HK-2 (cell line): ENCODE results near the gene DDX55.
A peak's percentile ranks its signal among the peaks of the same experiment; 100 is the strongest.
"Not testable (repeated sequence)": the region's sequence is repeated elsewhere in the genome, so short reads cannot be mapped to it uniquely, and the experiment has no call there.

Experiments used
- DNase-seq: peaks from one replicate; pipeline ENCODE4 v3.0.0-alpha.2; 2018; ENCODE audit not compliant: unreplicated experiment

Gene DDX55, protein sequence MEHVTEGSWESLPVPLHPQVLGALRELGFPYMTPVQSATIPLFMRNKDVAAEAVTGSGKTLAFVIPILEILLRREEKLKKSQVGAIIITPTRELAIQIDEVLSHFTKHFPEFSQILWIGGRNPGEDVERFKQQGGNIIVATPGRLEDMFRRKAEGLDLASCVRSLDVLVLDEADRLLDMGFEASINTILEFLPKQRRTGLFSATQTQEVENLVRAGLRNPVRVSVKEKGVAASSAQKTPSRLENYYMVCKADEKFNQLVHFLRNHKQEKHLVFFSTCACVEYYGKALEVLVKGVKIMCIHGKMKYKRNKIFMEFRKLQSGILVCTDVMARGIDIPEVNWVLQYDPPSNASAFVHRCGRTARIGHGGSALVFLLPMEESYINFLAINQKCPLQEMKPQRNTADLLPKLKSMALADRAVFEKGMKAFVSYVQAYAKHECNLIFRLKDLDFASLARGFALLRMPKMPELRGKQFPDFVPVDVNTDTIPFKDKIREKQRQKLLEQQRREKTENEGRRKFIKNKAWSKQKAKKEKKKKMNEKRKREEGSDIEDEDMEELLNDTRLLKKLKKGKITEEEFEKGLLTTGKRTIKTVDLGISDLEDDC

DNA sequence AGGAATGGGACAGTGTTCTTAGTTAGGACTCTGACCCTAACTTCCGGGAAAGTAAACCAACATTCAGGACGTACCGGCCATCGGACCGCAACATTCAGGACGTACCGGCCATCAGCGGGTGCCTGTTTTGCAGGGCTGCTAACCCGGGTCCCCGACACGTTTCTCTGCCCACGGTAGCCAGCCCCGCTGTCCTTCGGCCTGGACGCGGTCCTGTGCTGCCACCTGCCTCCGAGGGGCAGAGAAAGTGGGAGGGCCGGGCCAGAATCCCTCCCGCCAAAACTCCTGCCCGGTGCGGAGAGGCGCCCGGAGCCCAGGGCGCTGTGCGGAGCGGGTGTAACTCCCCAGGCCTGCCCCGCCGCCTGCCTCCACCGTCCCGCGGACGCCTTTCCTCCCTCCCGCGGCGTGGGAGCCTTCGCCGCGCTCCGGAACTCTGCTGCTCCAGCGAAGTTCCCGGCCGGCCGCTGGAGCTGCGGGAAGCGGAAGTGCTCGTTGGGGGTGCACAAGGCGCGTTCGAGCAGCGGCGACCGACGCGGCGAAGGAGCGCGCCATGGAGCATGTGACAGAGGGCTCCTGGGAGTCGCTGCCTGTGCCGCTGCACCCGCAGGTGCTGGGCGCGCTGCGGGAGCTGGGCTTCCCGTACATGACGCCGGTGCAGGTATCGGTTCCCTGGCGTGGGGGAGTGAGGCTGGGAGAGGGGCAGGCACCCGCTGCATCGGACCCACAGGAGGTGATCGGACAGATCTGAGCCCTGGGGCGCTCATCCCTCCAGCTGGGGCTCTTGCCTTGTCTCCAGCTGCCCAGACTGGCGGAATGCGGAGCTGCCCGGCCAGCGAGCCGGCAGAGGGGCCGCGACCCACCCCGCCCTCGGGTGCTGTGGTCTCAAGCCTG is at the start of gene DDX55:
TSS of gene DDX55 (plus strand) at position 498 of the 888 bp plus-strand sequence. CDS start at position 548, 50 bp downstream.
- DNase-seq: peak; percentile 84

- DNase-seq: not testable (repeated sequence)
These were observed 47.8 kb upstream of the DDX55 start for GRCh38 chr12:123554136-123554535.

- DNase-seq: not testable (repeated sequence)
These were observed 47.1 kb upstream of the DDX55 start for GRCh38 chr12:123554843-123555242.

- not testable (repeated sequence) for DNase-seq
These were observed 43.4 kb upstream of the DDX55 start for GRCh38 chr12:123558487-123558886.

- no peak for DNase-seq
These were observed 42.4 kb upstream of the DDX55 start for GRCh38 chr12:123559468-123559867.

DNA sequence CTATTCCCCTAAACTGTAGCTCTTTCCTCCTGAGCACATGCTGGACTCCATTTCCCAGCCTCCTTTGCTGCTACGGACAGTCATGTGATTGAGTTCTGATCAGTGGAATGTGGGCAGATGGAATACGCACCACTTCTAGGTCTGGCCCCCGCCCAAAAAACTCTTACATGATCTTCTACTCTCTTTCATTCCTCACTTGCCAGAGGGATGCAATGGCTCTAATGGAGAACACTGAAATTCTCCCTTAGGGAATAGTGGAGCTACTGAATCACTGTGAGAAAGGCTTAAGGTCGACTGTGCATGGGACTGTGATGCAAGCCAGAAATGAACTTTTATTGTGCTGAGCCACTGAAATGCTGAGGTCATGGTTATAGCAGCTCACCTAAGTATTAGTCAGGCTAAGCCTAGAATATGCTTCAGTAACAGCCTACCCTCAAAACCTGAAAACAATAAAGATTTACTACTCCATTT is 30.5 kb upstream of the DDX55 start:
- DNase-seq: no peak

GRCh38 chr12:123572391-123572790 is 29.5 kb upstream of the DDX55 start:
- DNase-seq: no peak

GRCh38 chr12:123573870-123574269 is 28.0 kb upstream of the DDX55 start:
- DNase-seq: no peak

GRCh38 chr12:123576611-123577010 is 25.3 kb upstream of the DDX55 start:
- DNase-seq: no peak

DNA sequence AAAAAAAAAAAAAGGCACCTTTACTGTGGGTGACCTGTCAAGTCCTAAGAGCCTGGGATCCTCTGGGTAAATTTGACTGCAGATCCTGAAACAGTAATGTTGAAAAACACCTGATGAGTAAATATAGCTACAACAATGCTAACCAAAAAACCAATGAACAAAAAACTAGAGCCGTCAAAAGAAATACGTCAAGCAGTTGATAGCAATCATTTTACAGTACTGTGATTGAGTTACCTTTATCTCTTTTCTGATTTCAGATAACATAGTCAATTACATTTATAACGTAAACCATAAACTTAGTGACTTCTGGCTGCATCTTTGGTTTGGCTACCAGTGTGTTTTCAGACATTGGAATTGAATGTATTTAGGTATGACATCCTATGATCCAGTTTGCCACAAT is 23.7 kb upstream of the DDX55 start:
- no peak for DNase-seq

- not testable (repeated sequence) for DNase-seq
These were observed 23.1 kb upstream of the DDX55 start for GRCh38 chr12:123578829-123579228.

GRCh38 chr12:123580772-123581171 is 21.1 kb upstream of the DDX55 start:
- DNase-seq: no peak

DNA sequence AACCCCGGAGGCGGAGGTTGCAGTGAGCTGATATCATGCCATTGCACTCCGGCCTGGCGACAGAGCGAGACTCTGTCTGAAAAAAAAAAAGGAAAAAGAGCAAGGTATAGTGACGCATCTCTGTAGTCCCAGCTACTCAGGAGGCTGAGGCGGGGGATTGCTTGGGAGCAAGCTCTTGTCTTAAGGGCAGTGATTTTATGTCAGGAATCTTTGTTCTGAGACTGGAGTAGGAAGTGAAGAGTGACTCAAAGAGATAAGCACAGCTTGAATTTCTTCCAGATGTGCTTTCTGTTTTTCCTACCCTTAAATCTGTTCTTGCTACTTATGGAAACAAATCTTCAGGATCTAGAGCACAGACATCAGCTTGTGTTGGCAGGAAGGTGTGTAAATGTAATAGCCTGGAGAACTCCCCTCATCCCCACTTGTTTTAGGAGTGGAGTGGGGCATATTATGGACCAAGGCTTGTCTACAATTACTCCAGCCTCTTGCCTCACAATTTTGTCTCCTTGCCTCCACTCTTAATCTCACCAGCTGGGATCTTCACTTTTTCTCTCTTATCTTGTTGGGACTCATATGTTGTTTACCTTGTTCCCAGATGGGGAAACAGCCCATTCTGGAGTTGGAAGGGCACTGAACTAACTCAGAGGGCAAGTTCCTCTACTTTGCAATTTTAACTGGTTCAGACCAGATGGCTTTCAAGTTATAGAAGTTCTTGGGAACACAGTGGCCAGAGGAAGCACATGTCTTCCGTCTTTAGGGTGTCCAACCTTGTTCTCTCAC is 10.0 kb upstream of the DDX55 start:
- DNase-seq: no peak

DNA sequence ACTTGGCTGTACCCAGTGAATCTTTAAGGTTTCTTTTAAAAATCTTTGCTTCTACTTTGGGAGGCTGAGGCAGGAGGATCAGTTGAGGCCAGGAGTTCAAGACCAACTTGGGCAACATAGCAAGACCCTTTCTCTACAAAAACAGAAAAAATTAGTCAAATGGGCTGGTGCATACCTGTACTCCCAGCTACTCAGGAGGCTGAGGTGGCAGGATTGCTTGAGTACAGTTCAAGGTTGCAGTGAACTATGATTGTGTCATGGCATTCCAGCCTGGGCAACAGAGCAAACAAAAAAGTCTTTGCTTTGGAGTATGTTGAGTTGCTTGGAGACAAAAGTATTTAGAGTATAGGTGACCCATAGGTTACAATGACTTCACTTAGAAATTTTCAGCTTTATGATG is 6.2 kb upstream of the DDX55 start:
- DNase-seq: no peak

GRCh38 chr12:123597100-123597499 is 4.8 kb upstream of the DDX55 start:
- DNase-seq: no peak

DNA sequence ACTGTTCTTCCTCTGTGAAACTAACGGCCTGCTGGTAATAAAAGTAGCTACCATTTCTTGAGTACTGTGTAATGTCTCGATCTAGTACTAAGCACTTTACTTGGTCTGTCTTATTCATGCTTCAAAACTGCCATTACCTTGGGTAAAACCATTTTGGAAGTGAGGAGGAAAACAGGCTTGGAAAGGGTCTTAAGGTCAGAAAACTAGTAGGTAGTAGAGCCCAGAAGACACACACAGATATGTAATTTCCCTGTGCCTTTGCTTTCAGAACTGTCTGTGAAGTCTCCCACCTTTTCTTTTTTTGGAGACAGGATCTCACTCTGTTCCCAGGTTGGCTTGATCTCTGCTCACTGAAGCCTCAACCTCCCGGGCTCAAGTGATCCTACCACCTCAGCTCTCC is 3.4 kb upstream of the DDX55 start:
- DNase-seq: no peak

DNA sequence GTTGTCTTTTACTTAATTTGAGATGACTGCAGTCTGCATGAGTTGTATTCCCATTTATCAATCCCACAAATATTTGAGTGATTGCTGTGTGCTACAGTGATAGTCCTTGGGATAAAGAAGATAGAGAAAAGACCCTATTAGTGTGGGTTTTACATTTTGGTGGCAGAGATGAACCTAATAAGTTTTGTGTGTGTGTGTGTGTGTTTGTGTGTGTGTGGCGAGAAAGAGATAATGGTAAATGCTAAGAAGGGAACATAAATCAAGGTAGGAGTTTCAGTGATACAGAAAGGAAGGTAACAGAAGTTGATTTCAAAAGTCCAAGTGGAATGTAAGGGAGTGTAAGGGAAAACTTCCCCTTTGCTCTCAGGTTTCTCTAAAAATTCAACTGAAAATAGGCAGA is 2.6 kb upstream of the DDX55 start:
- DNase-seq: no peak

GRCh38 chr12:123599721-123600120 is 2.2 kb upstream of the DDX55 start:
- no peak for DNase-seq

GRCh38 chr12:123602651-123603195 is 824 bp downstream of the DDX55 start:
- DNase-seq: peak; percentile 10

DNA sequence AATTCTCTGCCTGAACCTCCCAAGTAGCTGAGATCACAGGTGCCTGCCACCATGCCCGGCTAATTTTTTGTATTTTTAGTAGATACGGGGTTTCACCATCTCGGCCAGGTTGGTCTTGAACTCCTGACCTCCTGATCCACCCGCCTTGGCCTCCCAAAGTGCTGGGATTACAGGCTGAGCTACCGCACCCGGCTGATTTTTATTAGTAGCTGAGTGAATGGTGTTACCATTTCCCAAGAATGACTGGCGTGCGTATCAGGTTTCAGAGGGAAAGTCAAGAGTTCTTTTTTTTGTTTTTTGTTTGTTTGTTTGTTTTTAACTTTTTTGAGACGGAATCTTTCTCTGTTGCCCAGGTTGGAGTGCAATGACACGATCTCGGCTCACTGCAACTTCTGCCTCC is 1.6 kb downstream of the DDX55 start:
- not testable (repeated sequence) for DNase-seq

GRCh38 chr12:123607756-123608155 is 5.9 kb downstream of the DDX55 start:
- DNase-seq: no peak
